ENCODE results near the gene RPS6KA1. TPM values are rescaled to one million over a fixed set of nuclear protein-coding genes. Genes with fewer than 3 reads are reported as not detected.

RPS6KA1 gene
- total and polyA plus RNA-seq, 2 of the 13 experiments (the other 11 are each of a cell fraction or from before 2014, with no cell fraction given) = 19.6 to 24.2 TPM

DNA sequence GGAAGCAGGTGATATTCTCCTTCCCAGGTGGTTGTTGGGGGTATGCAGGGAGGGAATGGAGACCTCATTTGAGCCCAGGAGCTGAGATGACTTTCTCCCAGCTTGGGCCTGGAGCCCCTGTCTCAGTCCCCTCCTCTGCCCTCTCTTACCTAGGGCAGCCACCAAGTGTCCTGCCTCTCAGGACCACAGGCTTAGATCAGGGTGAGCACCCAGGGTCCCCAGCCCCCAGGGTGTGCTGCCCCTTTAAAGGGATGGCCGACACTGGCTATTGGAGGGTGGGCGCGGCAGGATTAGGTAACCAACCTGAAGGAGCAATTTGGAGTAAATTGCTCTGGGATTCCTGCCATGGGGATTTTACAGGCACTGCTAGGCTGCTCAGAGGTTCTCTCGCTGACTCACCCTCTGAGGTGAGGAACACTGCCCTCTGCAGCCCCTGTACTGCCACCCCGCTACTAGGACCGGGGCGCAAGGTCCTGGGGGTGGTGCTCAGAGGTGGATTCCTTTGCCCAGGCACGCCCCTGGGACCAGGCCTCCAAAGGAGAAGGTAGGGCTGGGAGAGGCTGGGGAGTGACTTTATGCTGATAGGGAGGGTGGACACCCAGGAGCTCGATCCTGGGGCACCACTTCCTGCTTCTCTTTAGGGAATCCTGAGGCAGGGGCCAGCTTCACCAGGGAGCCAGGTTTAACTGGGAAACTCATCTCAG, 1.5 kb downstream of the RPS6KA1 start (continued):
- TF ChIP-seq, protein P1, sequence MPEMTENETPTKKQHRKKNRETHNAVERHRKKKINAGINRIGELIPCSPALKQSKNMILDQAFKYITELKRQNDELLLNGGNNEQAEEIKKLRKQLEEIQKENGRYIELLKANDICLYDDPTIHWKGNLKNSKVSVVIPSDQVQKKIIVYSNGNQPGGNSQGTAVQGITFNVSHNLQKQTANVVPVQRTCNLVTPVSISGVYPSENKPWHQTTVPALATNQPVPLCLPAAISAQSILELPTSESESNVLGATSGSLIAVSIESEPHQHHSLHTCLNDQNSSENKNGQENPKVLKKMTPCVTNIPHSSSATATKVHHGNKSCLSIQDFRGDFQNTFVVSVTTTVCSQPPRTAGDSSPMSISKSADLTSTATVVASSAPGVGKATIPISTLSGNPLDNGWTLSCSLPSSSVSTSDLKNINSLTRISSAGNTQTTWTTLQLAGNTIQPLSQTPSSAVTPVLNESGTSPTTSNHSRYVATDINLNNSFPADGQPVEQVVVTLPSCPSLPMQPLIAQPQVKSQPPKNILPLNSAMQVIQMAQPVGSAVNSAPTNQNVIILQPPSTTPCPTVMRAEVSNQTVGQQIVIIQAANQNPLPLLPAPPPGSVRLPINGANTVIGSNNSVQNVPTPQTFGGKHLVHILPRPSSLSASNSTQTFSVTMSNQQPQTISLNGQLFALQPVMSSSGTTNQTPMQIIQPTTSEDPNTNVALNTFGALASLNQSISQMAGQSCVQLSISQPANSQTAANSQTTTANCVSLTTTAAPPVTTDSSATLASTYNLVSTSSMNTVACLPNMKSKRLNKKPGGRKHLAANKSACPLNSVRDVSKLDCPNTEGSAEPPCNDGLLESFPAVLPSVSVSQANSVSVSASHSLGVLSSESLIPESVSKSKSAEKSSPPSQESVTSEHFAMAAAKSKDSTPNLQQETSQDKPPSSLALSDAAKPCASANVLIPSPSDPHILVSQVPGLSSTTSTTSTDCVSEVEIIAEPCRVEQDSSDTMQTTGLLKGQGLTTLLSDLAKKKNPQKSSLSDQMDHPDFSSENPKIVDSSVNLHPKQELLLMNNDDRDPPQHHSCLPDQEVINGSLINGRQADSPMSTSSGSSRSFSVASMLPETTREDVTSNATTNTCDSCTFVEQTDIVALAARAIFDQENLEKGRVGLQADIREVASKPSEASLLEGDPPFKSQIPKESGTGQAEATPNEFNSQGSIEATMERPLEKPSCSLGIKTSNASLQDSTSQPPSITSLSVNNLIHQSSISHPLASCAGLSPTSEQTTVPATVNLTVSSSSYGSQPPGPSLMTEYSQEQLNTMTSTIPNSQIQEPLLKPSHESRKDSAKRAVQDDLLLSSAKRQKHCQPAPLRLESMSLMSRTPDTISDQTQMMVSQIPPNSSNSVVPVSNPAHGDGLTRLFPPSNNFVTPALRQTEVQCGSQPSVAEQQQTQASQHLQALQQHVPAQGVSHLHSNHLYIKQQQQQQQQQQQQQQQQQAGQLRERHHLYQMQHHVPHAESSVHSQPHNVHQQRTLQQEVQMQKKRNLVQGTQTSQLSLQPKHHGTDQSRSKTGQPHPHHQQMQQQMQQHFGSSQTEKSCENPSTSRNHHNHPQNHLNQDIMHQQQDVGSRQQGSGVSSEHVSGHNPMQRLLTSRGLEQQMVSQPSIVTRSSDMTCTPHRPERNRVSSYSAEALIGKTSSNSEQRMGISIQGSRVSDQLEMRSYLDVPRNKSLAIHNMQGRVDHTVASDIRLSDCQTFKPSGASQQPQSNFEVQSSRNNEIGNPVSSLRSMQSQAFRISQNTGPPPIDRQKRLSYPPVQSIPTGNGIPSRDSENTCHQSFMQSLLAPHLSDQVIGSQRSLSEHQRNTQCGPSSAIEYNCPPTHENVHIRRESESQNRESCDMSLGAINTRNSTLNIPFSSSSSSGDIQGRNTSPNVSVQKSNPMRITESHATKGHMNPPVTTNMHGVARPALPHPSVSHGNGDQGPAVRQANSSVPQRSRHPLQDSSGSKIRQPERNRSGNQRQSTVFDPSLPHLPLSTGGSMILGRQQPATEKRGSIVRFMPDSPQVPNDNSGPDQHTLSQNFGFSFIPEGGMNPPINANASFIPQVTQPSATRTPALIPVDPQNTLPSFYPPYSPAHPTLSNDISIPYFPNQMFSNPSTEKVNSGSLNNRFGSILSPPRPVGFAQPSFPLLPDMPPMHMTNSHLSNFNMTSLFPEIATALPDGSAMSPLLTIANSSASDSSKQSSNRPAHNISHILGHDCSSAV (CRISPR knock-in tag; IDR thresholded peaks at IDR 0.05; ENCODE audit: borderline replicate concordance) = no peak
- TF ChIP-seq, protein P2, sequence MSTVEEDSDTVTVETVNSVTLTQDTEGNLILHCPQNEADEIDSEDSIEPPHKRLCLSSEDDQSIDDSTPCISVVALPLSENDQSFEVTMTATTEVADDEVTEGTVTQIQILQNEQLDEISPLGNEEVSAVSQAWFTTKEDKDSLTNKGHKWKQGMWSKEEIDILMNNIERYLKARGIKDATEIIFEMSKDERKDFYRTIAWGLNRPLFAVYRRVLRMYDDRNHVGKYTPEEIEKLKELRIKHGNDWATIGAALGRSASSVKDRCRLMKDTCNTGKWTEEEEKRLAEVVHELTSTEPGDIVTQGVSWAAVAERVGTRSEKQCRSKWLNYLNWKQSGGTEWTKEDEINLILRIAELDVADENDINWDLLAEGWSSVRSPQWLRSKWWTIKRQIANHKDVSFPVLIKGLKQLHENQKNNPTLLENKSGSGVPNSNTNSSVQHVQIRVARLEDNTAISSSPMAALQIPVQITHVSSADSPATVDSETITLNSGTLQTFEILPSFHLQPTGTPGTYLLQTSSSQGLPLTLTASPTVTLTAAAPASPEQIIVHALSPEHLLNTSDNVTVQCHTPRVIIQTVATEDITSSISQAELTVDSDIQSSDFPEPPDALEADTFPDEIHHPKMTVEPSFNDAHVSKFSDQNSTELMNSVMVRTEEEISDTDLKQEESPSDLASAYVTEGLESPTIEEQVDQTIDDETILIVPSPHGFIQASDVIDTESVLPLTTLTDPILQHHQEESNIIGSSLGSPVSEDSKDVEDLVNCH (CRISPR knock-in tag; IDR thresholded peaks at IDR 0.05) = no peak
- no peak for TF ChIP-seq WIZ (CRISPR knock-in tag; IDR thresholded peaks at IDR 0.05)
- TF ChIP-seq, protein P3, sequence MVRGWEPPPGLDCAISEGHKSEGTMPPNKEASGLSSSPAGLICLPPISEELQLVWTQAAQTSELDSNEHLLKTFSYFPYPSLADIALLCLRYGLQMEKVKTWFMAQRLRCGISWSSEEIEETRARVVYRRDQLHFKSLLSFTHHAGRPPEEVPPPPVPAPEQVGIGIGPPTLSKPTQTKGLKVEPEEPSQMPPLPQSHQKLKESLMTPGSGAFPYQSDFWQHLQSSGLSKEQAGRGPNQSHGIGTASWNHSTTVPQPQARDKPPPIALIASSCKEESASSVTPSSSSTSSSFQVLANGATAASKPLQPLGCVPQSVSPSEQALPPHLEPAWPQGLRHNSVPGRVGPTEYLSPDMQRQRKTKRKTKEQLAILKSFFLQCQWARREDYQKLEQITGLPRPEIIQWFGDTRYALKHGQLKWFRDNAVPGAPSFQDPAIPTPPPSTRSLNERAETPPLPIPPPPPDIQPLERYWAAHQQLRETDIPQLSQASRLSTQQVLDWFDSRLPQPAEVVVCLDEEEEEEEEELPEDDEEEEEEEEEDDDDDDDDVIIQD (CRISPR knock-in tag; IDR thresholded peaks at IDR 0.05; ENCODE audit: low read depth) = 0 out of 2 replicates have a peak, but pooled peaks have one; percentile 45
- TF ChIP-seq, protein P4, sequence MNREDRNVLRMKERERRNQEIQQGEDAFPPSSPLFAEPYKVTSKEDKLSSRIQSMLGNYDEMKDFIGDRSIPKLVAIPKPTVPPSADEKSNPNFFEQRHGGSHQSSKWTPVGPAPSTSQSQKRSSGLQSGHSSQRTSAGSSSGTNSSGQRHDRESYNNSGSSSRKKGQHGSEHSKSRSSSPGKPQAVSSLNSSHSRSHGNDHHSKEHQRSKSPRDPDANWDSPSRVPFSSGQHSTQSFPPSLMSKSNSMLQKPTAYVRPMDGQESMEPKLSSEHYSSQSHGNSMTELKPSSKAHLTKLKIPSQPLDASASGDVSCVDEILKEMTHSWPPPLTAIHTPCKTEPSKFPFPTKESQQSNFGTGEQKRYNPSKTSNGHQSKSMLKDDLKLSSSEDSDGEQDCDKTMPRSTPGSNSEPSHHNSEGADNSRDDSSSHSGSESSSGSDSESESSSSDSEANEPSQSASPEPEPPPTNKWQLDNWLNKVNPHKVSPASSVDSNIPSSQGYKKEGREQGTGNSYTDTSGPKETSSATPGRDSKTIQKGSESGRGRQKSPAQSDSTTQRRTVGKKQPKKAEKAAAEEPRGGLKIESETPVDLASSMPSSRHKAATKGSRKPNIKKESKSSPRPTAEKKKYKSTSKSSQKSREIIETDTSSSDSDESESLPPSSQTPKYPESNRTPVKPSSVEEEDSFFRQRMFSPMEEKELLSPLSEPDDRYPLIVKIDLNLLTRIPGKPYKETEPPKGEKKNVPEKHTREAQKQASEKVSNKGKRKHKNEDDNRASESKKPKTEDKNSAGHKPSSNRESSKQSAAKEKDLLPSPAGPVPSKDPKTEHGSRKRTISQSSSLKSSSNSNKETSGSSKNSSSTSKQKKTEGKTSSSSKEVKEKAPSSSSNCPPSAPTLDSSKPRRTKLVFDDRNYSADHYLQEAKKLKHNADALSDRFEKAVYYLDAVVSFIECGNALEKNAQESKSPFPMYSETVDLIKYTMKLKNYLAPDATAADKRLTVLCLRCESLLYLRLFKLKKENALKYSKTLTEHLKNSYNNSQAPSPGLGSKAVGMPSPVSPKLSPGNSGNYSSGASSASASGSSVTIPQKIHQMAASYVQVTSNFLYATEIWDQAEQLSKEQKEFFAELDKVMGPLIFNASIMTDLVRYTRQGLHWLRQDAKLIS (CRISPR knock-in tag; IDR thresholded peaks at IDR 0.05) = no peak
- no peak for TF ChIP-seq ONECUT2 (CRISPR knock-in tag; IDR thresholded peaks at IDR 0.05)
- no peak; the same call in 1 of the 2 replicates for TF ChIP-seq ZSCAN21 (CRISPR knock-in tag; IDR thresholded peaks at IDR 0.05; ENCODE audit: borderline replicate concordance)
- TF ChIP-seq SETDB1 (CRISPR knock-in tag; IDR thresholded peaks at IDR 0.05; ENCODE audit: borderline replicate concordance) = no peak
- no peak; the same call in 1 of the 2 replicates for TF ChIP-seq KLF11 (CRISPR knock-in tag; IDR thresholded peaks at IDR 0.05)
- TF ChIP-seq POGZ (CRISPR knock-in tag; IDR thresholded peaks at IDR 0.05) = no peak
- TF ChIP-seq MEF2D (CRISPR knock-in tag; IDR thresholded peaks at IDR 0.05) = no peak
- TF ChIP-seq ETV5 (CRISPR knock-in tag; IDR thresholded peaks at IDR 0.05; ENCODE audit: borderline replicate concordance) = peak; percentile 44; the same call in 1 of the 2 replicates
- TF ChIP-seq RCOR2 (CRISPR knock-in tag; IDR thresholded peaks at IDR 0.05) = peak; percentile 39; the same call in 1 of the 2 replicates
